DOHH2 (cell line): ENCODE results near the gene INHBC.
A peak's percentile ranks its signal among the peaks of the same experiment; 100 is the strongest.

Experiments used
- H3F3A ChIP-seq: fragments of 200-600 bp; sonication (generic), shearing (Covaris generic); 2 replicates; pipeline ENCODE4 v1.6.0; 2016; ENCODE audit warnings: antibody characterized with exemption, mild to moderate bottlenecking; ENCODE audit not compliant: control insufficient read depth, insufficient read depth
- H3K27ac ChIP-seq: fragments of 200-600 bp; sonication (generic); 2 replicates; pipeline ENCODE4 v1.5.1; 2014; ENCODE audit warnings: low read depth, mild to moderate bottlenecking, low read length, moderate library complexity
- H3K27me3 ChIP-seq: fragments of 200-600 bp; sonication (generic); 2 replicates; pipeline ENCODE4 v1.6.1; 2014; ENCODE audit warnings: mild to moderate bottlenecking, low read length, mixed read lengths; ENCODE audit not compliant: control insufficient read depth
- H3K36me3 ChIP-seq: fragments of 200-600 bp; sonication (generic); 2 replicates; pipeline ENCODE4 v1.6.1; 2014; ENCODE audit warnings: mild to moderate bottlenecking, low read length, moderate library complexity, mixed read lengths; ENCODE audit not compliant: control insufficient read depth
- H3K4me1 ChIP-seq: fragments of 200-600 bp; sonication (generic); 2 replicates; pipeline ENCODE4 v1.6.1; 2014; ENCODE audit warnings: mild to moderate bottlenecking, low read length, mixed read lengths; ENCODE audit not compliant: control insufficient read depth
- H3K4me2 ChIP-seq: fragments of 200-600 bp; sonication (generic); 2 replicates; pipeline ENCODE4 v1.6.0; 2014; ENCODE audit warnings: mild to moderate bottlenecking, low read length, moderate library complexity
- H3K4me3 ChIP-seq: fragments of 200-600 bp; sonication (generic); 2 replicates; pipeline ENCODE4 v1.5.1; 2014; ENCODE audit warnings: mild to moderate bottlenecking, low read length, mixed read lengths
- H3K79me2 ChIP-seq: fragments of 200-600 bp; sonication (generic); 2 replicates; pipeline ENCODE4 v1.6.1; 2014; ENCODE audit warnings: mild to moderate bottlenecking, low read length, mixed read lengths; ENCODE audit not compliant: control insufficient read depth
- H3K9me2 ChIP-seq: fragments of 200-600 bp; sonication (generic); replicated peaks from 2 replicates; pipeline ENCODE4 v1.6.1; 2014; ENCODE audit warnings: mild to moderate bottlenecking, low read length, mixed read lengths; ENCODE audit not compliant: control insufficient read depth
- H3K9me3 ChIP-seq: fragments of 200-600 bp; sonication (generic); 2 replicates; pipeline ENCODE4 v1.6.1; 2014; ENCODE audit warnings: antibody characterized with exemption, low read length, mixed read lengths; ENCODE audit not compliant: control insufficient read depth, insufficient read depth
- H4K20me1 ChIP-seq: fragments of 200-600 bp; sonication (generic); 2 replicates; pipeline ENCODE4 v1.6.0; 2014; ENCODE audit warnings: low read depth, mild to moderate bottlenecking, antibody characterized with exemption, low read length, moderate library complexity; ENCODE audit not compliant: control insufficient read depth, insufficient read depth
- EZH2phosphoT487 ChIP-seq: fragments of 200-600 bp; sonication (generic); IDR thresholded peaks from 2 replicates; pipeline ENCODE4 v1.6.1; 2017; ENCODE audit warnings: borderline replicate concordance, mild to moderate bottlenecking, antibody characterized with exemption, low read length, moderate library complexity, mixed read lengths
- TF ChIP-seq, protein P1 (sequence below): fragments of 200-600 bp; sonication (generic); IDR thresholded peaks from one replicate; pipeline ENCODE4 v1.5.1; 2014; ENCODE audit warnings: antibody characterized with exemption, mild to moderate bottlenecking, low read depth, low read length; ENCODE audit not compliant: poor library complexity, severe bottlenecking

The INHBC gene

DNA sequence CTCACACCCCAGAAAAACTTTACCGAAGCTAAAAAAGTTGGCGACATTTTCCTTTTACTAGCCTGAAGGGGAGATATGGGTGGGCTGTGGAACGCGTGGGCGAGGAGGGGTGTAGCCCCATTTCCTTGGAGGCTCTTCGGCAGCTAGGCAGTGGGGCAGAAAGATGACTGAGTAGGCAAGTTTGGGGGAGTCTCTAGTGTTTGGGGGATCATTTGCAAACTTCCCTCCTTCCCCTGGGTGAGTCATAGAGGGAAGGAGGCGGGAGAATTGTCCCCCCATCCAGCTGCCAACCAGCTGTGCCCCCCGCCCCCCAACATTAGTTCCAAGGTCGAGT, 27.3 kb downstream of the INHBC start:
- H3K27ac ChIP-seq = no peak overlapping the region
- no peaks in the 10 kb centered on the region for H3K9me2 ChIP-seq
- no peaks in the 10 kb centered on the region for H4K20me1 ChIP-seq
- peaks cover 22% of the 10 kb centered on the region; the same call in 1 of the 2 replicates for H3F3A ChIP-seq
- no peaks in the 10 kb centered on the region for H3K9me3 ChIP-seq
- peaks cover 34% of the 10 kb centered on the region for H3K4me1 ChIP-seq
- peak overlapping the region; percentile 83 for H3K4me3 ChIP-seq
- peaks cover 5% of the 10 kb centered on the region; the same call in 1 of the 2 replicates for H3K27me3 ChIP-seq
- peak overlapping the region; percentile 92 for H3K4me2 ChIP-seq
- TF ChIP-seq EZH2phosphoT487 = no peak
- TF ChIP-seq, protein P1, sequence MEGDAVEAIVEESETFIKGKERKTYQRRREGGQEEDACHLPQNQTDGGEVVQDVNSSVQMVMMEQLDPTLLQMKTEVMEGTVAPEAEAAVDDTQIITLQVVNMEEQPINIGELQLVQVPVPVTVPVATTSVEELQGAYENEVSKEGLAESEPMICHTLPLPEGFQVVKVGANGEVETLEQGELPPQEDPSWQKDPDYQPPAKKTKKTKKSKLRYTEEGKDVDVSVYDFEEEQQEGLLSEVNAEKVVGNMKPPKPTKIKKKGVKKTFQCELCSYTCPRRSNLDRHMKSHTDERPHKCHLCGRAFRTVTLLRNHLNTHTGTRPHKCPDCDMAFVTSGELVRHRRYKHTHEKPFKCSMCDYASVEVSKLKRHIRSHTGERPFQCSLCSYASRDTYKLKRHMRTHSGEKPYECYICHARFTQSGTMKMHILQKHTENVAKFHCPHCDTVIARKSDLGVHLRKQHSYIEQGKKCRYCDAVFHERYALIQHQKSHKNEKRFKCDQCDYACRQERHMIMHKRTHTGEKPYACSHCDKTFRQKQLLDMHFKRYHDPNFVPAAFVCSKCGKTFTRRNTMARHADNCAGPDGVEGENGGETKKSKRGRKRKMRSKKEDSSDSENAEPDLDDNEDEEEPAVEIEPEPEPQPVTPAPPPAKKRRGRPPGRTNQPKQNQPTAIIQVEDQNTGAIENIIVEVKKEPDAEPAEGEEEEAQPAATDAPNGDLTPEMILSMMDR = no peak
- H3K36me3 ChIP-seq = no peaks in the 10 kb centered on the region
- H3K79me2 ChIP-seq = no peaks in the 10 kb centered on the region

DNA sequence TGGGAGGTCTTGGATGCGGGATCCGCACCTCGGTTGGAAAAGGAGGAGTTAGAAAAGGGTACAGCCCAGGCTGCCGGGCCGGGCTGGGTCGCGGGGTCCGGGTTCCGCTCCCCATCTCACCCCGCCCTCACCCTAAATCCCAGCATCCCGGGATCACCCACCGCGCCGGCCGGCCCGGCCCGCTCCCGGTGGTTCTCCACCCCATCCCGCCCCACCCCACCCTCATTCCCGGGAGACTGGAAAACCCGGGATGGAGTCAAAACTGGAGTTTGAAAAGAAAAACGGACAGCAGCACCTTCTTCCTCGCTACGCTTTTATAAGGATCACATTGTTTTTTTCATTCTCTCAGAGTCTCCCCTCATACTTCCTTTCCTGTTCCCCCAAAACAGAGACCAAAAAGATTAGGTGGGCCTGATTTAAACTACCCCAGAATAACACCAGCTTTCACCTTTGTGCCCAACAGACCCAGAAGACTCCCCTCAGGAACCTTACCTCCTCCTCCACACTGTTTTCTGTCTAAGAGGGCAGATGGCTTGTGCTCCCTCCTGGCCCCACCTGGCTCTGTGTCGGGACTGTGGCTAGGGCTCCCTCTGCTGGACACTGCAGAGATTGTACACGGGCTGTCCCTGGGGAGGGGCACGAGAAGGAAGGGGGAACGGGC, 27.8 kb downstream of the INHBC start:
- Histone ChIP-seq H4K20me1 (no peaks in the 10 kb centered on the region), H3K4me2 (peak overlapping the region; percentile 92), H3K79me2 (no peaks in the 10 kb centered on the region), H3K27ac (peak overlapping the region; percentile 57), H3K4me1 (peaks cover 39% of the 10 kb centered on the region), H3K9me3 (no peaks in the 10 kb centered on the region), H3K27me3 (peaks cover 5% of the 10 kb centered on the region; the same call in 1 of the 2 replicates), H3F3A (peaks cover 22% of the 10 kb centered on the region; the same call in 1 of the 2 replicates), H3K36me3 (no peaks in the 10 kb centered on the region), H3K9me2 (no peaks in the 10 kb centered on the region), H3K4me3 (peak overlapping the region; percentile 83)
- TF ChIP-seq, protein P1 = peak; percentile 98
- no peak for TF ChIP-seq EZH2phosphoT487

DNA sequence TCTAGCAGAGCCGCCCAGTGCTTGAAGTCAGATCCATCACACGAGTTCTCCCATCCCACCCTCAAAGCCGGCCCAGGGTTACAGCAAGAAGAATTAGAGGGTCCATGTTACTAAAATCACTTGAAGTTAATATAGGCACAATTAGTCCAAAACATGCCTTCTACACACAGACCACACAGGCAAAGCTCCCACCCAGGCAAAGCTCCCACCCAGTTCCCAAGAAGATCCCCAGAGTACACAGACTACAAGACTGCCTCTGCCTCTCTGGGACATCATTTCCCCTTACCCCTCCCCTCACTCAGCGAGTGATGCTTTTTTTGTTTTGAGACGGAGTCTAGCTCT, 28.3 kb downstream of the INHBC start:
- Histone ChIP-seq H3K4me2 (peak overlapping the region; percentile 92), H3F3A (peaks cover 17% of the 10 kb centered on the region; the same call in 1 of the 2 replicates), H3K4me1 (peaks cover 44% of the 10 kb centered on the region), H3K9me3 (no peaks in the 10 kb centered on the region), H3K79me2 (no peaks in the 10 kb centered on the region), H3K9me2 (no peaks in the 10 kb centered on the region), H3K27me3 (peaks cover 5% of the 10 kb centered on the region; the same call in 1 of the 2 replicates), H3K4me3 (peak overlapping the region; percentile 83), H4K20me1 (no peaks in the 10 kb centered on the region), H3K27ac (no peak overlapping the region), H3K36me3 (no peaks in the 10 kb centered on the region)
- TF ChIP-seq EZH2phosphoT487 = no peak
- TF ChIP-seq, protein P1 = no peak
